ENCODE results near the gene ANGEL1.

GRCh38 chr14:76761136-76761959 lies 51.3 kb downstream of the ANGEL1 start, which contains the start of gene VASH1:
- no peak for TF ChIP-seq CTCF (conservative IDR thresholded peaks at IDR 0.05; ENCODE audit: low read depth, low read length)
- no peak for TF ChIP-seq EZH2phosphoT487 (IDR thresholded peaks at IDR 0.05; ENCODE audit: borderline replicate concordance, low read length)
